ENCODE results near the gene ZNF385B. TPM values are rescaled to one million over a fixed set of nuclear protein-coding genes. Genes with fewer than 3 reads are reported as not detected.

ZNF385B gene
- total RNA-seq, 1 donor from 2014 or later = 35.8 TPM

DNA sequence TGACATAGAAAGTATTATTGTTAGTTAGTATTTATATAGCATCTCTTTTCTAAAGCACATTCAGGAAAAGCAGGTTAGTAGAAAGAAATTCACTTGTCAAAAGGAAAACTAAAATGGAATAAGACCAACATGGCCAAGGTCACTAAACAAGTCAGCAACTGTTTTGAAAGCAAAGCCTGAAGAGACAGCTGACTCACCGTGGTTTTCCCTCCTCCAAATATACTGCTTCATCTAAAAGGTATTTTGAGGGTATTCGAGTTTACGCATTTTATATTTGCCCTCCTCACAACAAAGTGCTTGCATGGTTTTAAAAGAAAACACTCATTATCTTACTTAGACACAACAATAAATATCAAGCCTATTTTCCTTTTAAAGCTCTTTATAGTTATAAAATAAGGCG lies 24.0 kb downstream of the ZNF385B start:
- Histone ChIP-seq H3F3A (ENCODE audit: low read depth) (peaks cover 3% of the 10 kb centered on the region), H3K9ac (no peak overlapping the region), H3K79me2 (ENCODE audit: low read depth) (peaks cover 94% of the 10 kb centered on the region), H3K36me3 (no peaks in the 10 kb centered on the region), H3K4me1 (peaks cover 35% of the 10 kb centered on the region), H3K4me3 (no peak overlapping the region), H3K4me2 (no peak overlapping the region), H4K20me1 (ENCODE audit: low read depth) (no peaks in the 10 kb centered on the region), H3K27me3 (no peaks in the 10 kb centered on the region), H2AFZ (replicated peaks) (no peak overlapping the region), H3K9me3 (ENCODE audit: low read depth) (no peaks in the 10 kb centered on the region), H3K27ac (no peak overlapping the region)
- DNase-seq (ENCODE audit: low spot score) = no peak
- TF ChIP-seq EZH2 (IDR thresholded peaks at IDR 0.05) (no peak), EZH2phosphoT487 (IDR thresholded peaks at IDR 0.05) (no peak)
- TF ChIP-seq, protein P1, sequence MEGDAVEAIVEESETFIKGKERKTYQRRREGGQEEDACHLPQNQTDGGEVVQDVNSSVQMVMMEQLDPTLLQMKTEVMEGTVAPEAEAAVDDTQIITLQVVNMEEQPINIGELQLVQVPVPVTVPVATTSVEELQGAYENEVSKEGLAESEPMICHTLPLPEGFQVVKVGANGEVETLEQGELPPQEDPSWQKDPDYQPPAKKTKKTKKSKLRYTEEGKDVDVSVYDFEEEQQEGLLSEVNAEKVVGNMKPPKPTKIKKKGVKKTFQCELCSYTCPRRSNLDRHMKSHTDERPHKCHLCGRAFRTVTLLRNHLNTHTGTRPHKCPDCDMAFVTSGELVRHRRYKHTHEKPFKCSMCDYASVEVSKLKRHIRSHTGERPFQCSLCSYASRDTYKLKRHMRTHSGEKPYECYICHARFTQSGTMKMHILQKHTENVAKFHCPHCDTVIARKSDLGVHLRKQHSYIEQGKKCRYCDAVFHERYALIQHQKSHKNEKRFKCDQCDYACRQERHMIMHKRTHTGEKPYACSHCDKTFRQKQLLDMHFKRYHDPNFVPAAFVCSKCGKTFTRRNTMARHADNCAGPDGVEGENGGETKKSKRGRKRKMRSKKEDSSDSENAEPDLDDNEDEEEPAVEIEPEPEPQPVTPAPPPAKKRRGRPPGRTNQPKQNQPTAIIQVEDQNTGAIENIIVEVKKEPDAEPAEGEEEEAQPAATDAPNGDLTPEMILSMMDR (IDR thresholded peaks at IDR 0.05) = no peak
- H3K27me3 Mint-ChIP-seq (ENCODE audit: insufficient read depth, low read depth) = no peaks in the 10 kb centered on the region
- no peak overlapping the region for H3K27ac Mint-ChIP-seq
- H3K4me3 Mint-ChIP-seq = no peak overlapping the region
- H3K36me3 Mint-ChIP-seq = no peaks in the 10 kb centered on the region
- H3K9me3 Mint-ChIP-seq = no peaks in the 10 kb centered on the region
- H3K4me1 Mint-ChIP-seq = peaks cover 2% of the 10 kb centered on the region

DNA sequence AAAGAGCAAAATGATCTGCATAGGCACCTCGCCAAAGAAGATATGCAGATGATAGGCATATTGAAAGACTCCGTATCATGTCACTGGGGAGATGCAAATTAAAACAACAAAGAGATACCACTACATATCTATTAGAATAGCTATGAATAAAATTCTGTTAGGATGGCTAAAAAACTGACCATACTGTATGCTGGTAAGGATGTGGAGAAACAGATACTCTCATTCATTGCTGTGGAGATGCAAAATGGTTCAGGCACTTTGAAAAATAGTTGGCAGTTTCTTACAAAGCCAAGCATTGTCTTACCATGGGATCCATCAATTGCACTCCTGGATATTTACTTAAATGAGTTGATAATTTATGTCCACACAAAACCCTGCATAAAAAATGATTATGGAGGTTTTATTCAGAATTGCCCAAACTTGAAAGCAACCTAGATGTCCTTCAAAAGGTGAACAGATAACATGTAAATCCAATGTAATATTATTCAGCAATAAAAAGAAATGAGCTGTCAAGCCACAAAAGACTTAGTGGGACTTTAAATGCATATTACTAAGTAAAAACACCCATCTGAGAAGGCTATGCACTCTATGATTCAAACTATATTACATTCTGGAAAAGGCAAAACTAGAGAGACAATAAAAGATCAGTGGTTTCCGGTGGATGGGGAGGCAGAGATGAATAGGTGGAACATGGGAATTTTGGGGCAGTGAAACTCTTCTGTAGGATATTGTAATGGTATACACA lies 31.2 kb downstream of the ZNF385B start:
- Histone ChIP-seq H3K36me3 (no peaks in the 10 kb centered on the region), H4K20me1 (ENCODE audit: low read depth) (no peaks in the 10 kb centered on the region), H3F3A (ENCODE audit: low read depth) (peaks cover 37% of the 10 kb centered on the region), H3K4me3 (no peak overlapping the region), H3K4me1 (peaks cover 45% of the 10 kb centered on the region), H3K9me3 (ENCODE audit: low read depth) (no peaks in the 10 kb centered on the region), H2AFZ (replicated peaks) (no peak overlapping the region), H3K27ac (no peak overlapping the region), H3K79me2 (ENCODE audit: low read depth) (peaks cover 92% of the 10 kb centered on the region), H3K9ac (no peak overlapping the region), H3K27me3 (no peaks in the 10 kb centered on the region), H3K4me2 (no peak overlapping the region)
- no peak for DNase-seq (ENCODE audit: low spot score)
- Mint-ChIP-seq H3K36me3 (no peaks in the 10 kb centered on the region), H3K27ac (no peak overlapping the region), H3K4me1 (peaks cover 16% of the 10 kb centered on the region), H3K9me3 (no peaks in the 10 kb centered on the region), H3K27me3 (ENCODE audit: insufficient read depth, low read depth) (no peaks in the 10 kb centered on the region), H3K4me3 (no peak overlapping the region)
- TF ChIP-seq EZH2 (IDR thresholded peaks at IDR 0.05) (no peak), EZH2phosphoT487 (IDR thresholded peaks at IDR 0.05) (no peak)
- TF ChIP-seq, protein P1 (IDR thresholded peaks at IDR 0.05) = no peak

DNA sequence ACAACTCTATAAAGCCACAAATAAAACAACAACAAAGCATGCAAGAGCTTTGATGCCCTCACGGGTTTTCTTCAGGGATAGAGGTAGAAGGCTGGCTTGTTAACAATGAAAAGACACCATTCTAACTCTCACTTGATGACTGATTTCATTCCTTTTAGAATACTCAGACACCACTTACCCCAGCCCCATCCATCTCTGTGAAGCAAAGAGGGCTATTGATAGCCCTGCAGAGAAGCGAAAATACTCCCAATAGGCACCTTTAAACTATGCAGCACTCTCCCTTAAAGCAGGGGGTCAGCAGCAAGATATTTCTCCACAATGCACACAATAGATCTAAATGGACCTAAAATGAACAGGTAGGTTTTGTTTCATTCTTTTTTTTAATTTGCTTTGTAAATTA lies 35.1 kb downstream of the ZNF385B start:
- Mint-ChIP-seq H3K9me3 (no peaks in the 10 kb centered on the region), H3K4me1 (peaks cover 14% of the 10 kb centered on the region), H3K27ac (no peak overlapping the region), H3K36me3 (no peaks in the 10 kb centered on the region), H3K27me3 (ENCODE audit: insufficient read depth, low read depth) (no peaks in the 10 kb centered on the region), H3K4me3 (no peak overlapping the region)
- Histone ChIP-seq H3F3A (ENCODE audit: low read depth) (peaks cover 27% of the 10 kb centered on the region), H3K9ac (no peak overlapping the region), H3K4me2 (peak overlapping the region; percentile 19), H3K4me3 (no peak overlapping the region), H3K79me2 (ENCODE audit: low read depth) (peaks cover 87% of the 10 kb centered on the region), H3K4me1 (peaks cover 61% of the 10 kb centered on the region), H3K36me3 (no peaks in the 10 kb centered on the region), H4K20me1 (ENCODE audit: low read depth) (no peaks in the 10 kb centered on the region), H3K9me3 (ENCODE audit: low read depth) (no peaks in the 10 kb centered on the region), H3K27me3 (no peaks in the 10 kb centered on the region), H2AFZ (replicated peaks) (no peak overlapping the region), H3K27ac (peak overlapping the region; percentile 92)
- no peak for TF ChIP-seq EZH2phosphoT487 (IDR thresholded peaks at IDR 0.05)
- no peak for DNase-seq (ENCODE audit: low spot score)

DNA sequence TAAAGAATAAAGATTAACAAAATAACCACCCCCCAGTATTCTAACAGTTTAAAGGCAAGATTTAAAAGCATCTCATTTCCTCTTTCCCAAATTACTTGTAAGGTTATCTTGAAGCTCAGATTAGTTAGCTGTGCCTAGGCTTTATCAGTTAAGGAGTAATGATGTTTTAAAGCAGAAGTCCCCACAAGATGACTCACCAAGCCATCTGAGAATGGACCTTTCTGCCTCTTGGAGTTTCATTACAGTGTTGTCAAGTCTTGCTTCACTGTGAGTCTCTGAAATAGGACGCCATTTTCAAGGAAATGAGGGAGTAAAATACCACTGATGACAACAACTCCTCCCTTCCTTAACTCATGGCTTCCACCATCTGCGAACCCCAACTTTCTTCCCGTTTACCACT lies 35.9 kb downstream of the ZNF385B start:
- H4K20me1 ChIP-seq (ENCODE audit: low read depth) = no peaks in the 10 kb centered on the region
- no peak overlapping the region for H2AFZ ChIP-seq (replicated peaks)
- Mint-ChIP-seq H3K27ac (peak overlapping the region; percentile 52), H3K27me3 (ENCODE audit: insufficient read depth, low read depth) (no peaks in the 10 kb centered on the region), H3K9me3 (no peaks in the 10 kb centered on the region), H3K36me3 (no peaks in the 10 kb centered on the region), H3K4me3 (no peak overlapping the region), H3K4me1 (peaks cover 14% of the 10 kb centered on the region)
- H3K4me2 ChIP-seq = peak overlapping the region; percentile 19
- H3K4me1 ChIP-seq = peaks cover 68% of the 10 kb centered on the region
- TF ChIP-seq EZH2phosphoT487 (IDR thresholded peaks at IDR 0.05) (no peak), EZH2 (IDR thresholded peaks at IDR 0.05) (no peak)
- TF ChIP-seq, protein P1 (IDR thresholded peaks at IDR 0.05) = no peak
- H3K9me3 ChIP-seq (ENCODE audit: low read depth) = no peaks in the 10 kb centered on the region
- peaks cover 87% of the 10 kb centered on the region for H3K79me2 ChIP-seq (ENCODE audit: low read depth)
- H3K27ac ChIP-seq = peak overlapping the region; percentile 92
- no peaks in the 10 kb centered on the region for H3K27me3 ChIP-seq
- H3K4me3 ChIP-seq = no peak overlapping the region
- no peak overlapping the region for H3K9ac ChIP-seq
- no peaks in the 10 kb centered on the region for H3K36me3 ChIP-seq
- DNase-seq (ENCODE audit: low spot score) = peak; percentile 21
- H3F3A ChIP-seq (ENCODE audit: low read depth) = peaks cover 27% of the 10 kb centered on the region

Measured in neural progenitor cell (in vitro differentiated cells).